GM18873 (cell line): Measurements from ENCODE around the gene DLGAP5.

ENCODE experiments used
- ATAC-seq: cut with Tn5 transposase; IDR thresholded peaks from one replicate; pipeline ENCODE4 v1.9.1; 2021; ENCODE audit warnings: mild to moderate bottlenecking, moderate library complexity, moderate number of reproducible peaks; ENCODE audit not compliant: unreplicated experiment, low FRiP score

The DLGAP5 gene

DNA sequence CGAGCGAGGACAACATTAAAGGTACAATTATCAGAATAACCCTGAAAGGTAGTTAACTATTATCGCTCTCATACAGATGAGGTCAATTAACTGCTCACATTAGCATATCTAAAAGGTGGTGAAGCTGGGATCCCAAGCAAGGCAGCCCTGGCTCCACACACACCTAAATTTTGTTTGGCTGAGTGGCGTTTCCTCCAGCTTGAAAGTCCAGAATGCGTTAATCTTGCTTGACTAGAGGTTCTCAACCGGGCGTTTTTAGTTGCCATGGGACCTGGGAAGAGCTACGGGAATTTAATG is 531 bp downstream of the DLGAP5 start:
- no peak for ATAC-seq

GRCh38 chr14:55188686-55189295 is 2.6 kb downstream of the DLGAP5 start:
- no peak for ATAC-seq

DNA sequence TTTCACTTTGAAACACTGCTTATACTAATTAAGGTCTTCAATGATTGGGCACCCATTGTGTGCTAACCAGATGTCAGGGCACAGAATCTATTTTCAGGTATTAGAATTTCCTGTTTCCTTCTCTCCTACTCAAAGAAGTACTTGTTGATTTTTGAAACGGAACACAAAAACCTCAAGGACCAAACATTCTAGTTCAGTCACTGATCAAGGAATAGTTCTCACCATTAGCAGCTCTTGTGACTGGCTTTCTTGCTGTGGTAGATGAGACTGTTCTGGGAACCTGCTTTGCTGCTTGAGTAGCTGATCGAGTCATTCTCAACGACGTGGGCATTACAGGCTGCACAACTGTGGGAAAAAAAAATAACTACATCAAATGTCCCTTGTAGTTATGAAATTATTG is 11.0 kb downstream of the DLGAP5 start:
- ATAC-seq: peak; percentile 84

GRCh38 chr14:55180006-55180405 is 11.4 kb downstream of the DLGAP5 start:
- no peak for ATAC-seq

DNA sequence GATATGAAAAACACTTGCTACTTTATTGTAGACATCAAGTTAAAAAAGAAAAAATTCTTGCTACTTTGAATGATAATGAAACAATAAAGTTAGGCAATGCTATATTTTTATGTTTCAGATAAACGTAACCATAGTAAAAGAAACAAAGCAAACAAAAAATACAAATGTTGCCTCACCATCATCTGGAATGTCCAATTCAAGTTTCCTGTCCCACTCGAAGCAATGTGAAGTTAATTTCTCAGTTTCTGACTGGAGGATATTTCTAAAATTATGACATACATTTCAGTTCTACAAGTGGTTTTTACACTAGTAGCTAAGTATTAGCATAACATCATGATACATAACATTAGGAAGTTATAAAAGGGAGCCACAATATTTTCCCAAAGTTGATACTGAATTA is 20.9 kb downstream of the DLGAP5 start:
- no peak for ATAC-seq

DNA sequence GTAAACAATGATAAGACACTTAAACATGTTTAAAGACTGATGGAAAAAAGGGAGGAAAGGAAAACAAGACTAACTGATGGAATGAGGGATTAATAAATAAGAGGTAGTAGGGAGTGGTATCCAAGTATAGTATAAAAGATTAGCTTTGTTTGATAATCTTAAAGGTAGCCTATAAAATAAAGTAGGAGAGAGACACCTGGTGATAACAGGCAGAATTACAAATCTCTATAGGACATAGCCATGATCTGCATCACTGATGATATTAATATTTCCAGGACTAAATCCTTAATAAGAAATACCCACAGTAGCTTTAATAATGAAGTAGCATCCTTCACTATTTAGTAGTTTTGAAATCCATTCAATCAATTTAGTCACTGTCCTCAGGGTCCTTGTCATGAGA is 30.4 kb downstream of the DLGAP5 start:
- no peak for ATAC-seq

DNA sequence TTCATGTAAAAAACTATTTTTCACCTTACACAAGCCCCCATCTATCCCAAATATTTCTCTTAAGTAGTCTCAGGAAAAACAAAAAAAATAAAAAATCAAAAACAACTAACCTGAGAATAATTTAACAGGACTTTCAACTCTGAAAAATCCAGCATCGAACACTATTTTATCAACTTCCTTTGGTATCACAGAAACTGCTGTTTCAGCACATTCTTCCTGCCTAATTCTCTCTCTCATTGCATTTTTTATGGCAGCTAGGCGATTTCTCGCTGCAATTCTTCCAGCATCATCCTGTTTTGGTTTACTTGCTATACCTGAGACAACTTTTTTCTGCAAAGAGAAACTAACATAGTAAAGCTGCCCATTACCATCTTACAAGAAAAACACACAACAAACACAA is 33.0 kb downstream of the DLGAP5 start:
- no peak for ATAC-seq

GRCh38 chr14:55157080-55157479 is 34.3 kb downstream of the DLGAP5 start:
- ATAC-seq: no peak

GRCh38 chr14:55153951-55154350 is 37.4 kb downstream of the DLGAP5 start:
- ATAC-seq: no peak

DNA sequence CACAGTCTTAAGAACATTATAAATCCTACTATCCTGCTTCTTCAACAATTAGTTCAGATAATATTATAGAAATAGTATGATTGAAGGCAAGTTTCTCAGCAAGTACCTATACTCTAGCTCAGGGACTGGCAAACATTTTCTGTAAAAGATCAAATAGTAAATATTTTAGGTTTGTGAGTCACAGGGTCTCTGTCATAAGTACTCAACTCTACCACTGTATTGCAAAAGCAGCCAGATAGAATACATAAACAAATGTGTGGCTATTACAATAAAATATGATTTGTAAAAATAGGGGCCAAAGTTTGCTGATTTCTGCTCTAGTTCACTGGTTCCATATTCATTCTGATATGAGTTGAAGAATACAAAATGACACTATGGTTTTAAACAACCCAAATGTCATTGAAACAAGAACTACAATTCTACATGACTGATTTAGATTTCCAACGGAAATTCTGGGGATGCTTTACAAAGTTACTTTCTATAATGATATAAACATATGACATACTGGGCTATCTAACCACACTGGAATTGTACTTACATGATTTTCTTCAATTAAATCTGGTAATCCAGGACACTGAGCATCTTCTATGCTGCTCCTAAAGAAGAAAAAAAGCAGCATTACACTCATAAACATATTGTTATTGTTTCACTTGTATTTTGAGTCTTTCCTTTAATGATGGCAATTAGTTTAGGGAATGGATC is 39.2 kb downstream of the DLGAP5 start:
- ATAC-seq: no peak

GRCh38 chr14:55151601-55152000 is 39.8 kb downstream of the DLGAP5 start:
- ATAC-seq: no peak

DNA sequence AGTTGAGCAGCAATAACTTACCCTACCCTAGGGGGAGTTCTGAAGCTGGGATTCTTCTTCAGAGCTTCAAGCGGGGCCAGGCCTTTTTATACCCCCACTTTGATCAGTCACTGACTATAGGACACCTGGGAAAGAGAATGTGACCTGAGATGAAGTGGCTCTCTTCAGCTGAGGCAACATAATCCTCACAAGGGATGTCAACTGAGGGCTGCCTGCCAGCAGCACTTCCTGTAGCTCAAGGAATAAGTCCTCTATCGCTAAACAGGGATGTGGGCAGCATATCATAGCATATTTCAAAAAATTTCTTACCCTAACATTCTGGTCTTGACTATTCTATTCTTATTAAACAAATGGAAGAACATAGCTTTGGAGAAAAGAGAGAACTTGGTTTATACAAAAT is 45.0 kb downstream of the DLGAP5 start:
- no peak for ATAC-seq

- no peak for ATAC-seq
These were observed 48.9 kb downstream of the DLGAP5 start for GRCh38 chr14:55142466-55142865.

DNA sequence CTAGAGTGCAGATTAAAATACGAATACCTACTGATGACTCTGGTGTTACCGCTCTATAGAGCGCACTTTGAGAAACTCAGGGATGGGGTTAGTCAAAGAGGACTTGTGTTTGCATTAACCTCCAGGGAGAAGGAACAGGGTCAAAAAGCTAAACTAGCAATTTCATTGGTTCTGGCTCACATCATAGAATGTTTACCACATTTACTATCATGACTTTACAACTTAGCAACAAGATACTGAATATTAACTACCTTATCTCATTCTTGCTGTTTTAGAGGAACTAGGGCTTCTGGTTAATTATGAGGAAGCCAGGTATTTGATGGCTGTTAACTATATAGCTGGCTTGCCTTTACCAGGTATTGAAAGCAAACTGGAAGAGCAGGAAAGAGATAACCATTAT is 49.6 kb downstream of the DLGAP5 start:
- ATAC-seq: no peak

- ATAC-seq: no peak
These were observed 51.5 kb downstream of the DLGAP5 start for GRCh38 chr14:55139696-55140509.

GRCh38 chr14:55139141-55139540 is 52.2 kb downstream of the DLGAP5 start:
- ATAC-seq: no peak

DNA sequence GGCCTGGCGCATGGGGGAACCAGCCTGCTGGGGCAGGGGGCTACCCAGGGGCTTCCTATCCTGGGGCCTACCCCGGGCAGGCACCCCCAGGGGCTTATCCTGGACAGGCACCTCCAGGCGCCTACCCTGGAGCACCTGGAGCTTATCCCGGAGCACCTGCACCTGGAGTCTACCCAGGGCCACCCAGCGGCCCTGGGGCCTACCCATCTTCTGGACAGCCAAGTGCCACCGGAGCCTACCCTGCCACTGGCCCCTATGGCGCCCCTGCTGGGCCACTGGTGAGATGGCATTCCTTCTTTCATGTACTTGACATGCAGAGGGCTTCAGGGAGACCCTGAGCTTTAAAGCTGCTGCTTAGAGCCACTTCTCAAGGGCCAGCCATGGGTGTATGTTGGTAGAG is 53.3 kb downstream of the DLGAP5 start:
- no peak for ATAC-seq

GRCh38 chr14:55136885-55137786 is 54.2 kb downstream of the DLGAP5 start:
- no peak for ATAC-seq

GRCh38 chr14:55136241-55136640 is 55.1 kb downstream of the DLGAP5 start:
- ATAC-seq: no peak

- ATAC-seq: no peak
These were observed 58.0 kb downstream of the DLGAP5 start for GRCh38 chr14:55133416-55133815.
